ENCODE results near the gene CNKSR1.

CNKSR1 gene

GRCh38 chr1:26160527-26161414, 16.5 kb upstream of the CNKSR1 start:
- in situ Hi-C loops (cut with HindIII; ENCODE audit: low sequenced_read_pairs) = no loop called here

- in situ Hi-C loops (cut with HindIII; ENCODE audit: low sequenced_read_pairs) = no loop called here
Measured at GRCh38 chr1:26161415-26162219, 15.7 kb upstream of the CNKSR1 start.

- in situ Hi-C loops (cut with HindIII; ENCODE audit: low sequenced_read_pairs) = no loop called here
Measured at GRCh38 chr1:26162220-26162709, 15.0 kb upstream of the CNKSR1 start.

GRCh38 chr1:26163684-26164035, 13.6 kb upstream of the CNKSR1 start:
- in situ Hi-C loops (cut with HindIII; ENCODE audit: low sequenced_read_pairs) = no loop called here

GRCh38 chr1:26164036-26164860, 13.0 kb upstream of the CNKSR1 start:
- in situ Hi-C loops (cut with HindIII; ENCODE audit: low sequenced_read_pairs) = no loop called here

- in situ Hi-C loops (cut with HindIII; ENCODE audit: low sequenced_read_pairs) = loop anchor here (5.0 kb wide), 3 partner anchors 62 to 93 kb away; no protein-coding TSS in a partner anchor
Measured at GRCh38 chr1:26164861-26165842, 12.1 kb upstream of the CNKSR1 start.

GRCh38 chr1:26166719-26167281, 10.5 kb upstream of the CNKSR1 start:
- in situ Hi-C loops (cut with HindIII; ENCODE audit: low sequenced_read_pairs) = loop anchor here (5.0 kb wide), 3 partner anchors 61 to 94 kb away; no protein-coding TSS in a partner anchor

- in situ Hi-C loops (cut with HindIII; ENCODE audit: low sequenced_read_pairs) = loop anchor here (5.0 kb wide), 3 partner anchors 59 to 96 kb away; no protein-coding TSS in a partner anchor
Measured at GRCh38 chr1:26168410-26169197, 8.7 kb upstream of the CNKSR1 start, which contains the start of gene C1orf232. TSS of gene C1orf232 (minus strand) at chr1:26168963. CDS start at chr1:26168499, 464 bp downstream.

GRCh38 chr1:26169198-26169554, 8.1 kb upstream of the CNKSR1 start:
- in situ Hi-C loops (cut with HindIII; ENCODE audit: low sequenced_read_pairs) = loop anchor here (5.0 kb wide), 3 partner anchors 58 to 97 kb away; no protein-coding TSS in a partner anchor

- in situ Hi-C loops (cut with HindIII; ENCODE audit: low sequenced_read_pairs) = loop anchor here (5.0 kb wide), 3 partner anchors 57 to 98 kb away; no protein-coding TSS in a partner anchor
Measured at GRCh38 chr1:26169669-26170471, 7.4 kb upstream of the CNKSR1 start, which contains the start of gene ZNF593. TSS of gene ZNF593 (plus strand) at chr1:26169908. CDS start at chr1:26169984, 76 bp downstream.

GRCh38 chr1:26170472-26170821, 6.8 kb upstream of the CNKSR1 start:
- in situ Hi-C loops (cut with HindIII; ENCODE audit: low sequenced_read_pairs) = no loop called here

- in situ Hi-C loops (cut with HindIII; ENCODE audit: low sequenced_read_pairs) = no loop called here
Measured at GRCh38 chr1:26171084-26172072, 5.9 kb upstream of the CNKSR1 start, which contains the start of gene ZNF593OS. TSS of gene ZNF593OS (minus strand) at chr1:26171832. CDS start at chr1:26171661, 171 bp downstream.

- in situ Hi-C loops (cut with HindIII; ENCODE audit: low sequenced_read_pairs) = no loop called here
Measured at GRCh38 chr1:26175346-26175745, 1.9 kb upstream of the CNKSR1 start.

GRCh38 chr1:26180010-26180506, 2.8 kb downstream of the CNKSR1 start:
- in situ Hi-C loops (cut with HindIII; ENCODE audit: low sequenced_read_pairs) = no loop called here

- in situ Hi-C loops (cut with HindIII; ENCODE audit: low sequenced_read_pairs) = no loop called here
Measured at GRCh38 chr1:26181586-26182382, 4.5 kb downstream of the CNKSR1 start.

Data from endothelial cell of hepatic sinusoid (primary cell).